Stimulated activated CD8-positive, alpha-beta memory T cell treated with anti-CD3 and anti-CD28 coated beads, Interleukin-7, amount 100 ng/mL, for 48 hours (primary cell): ENCODE results near the gene SH3RF3.

Source experiments
- DNase-seq, 2 donors: peaks; one replicate each; pipeline ENCODE4 v3.0.0-alpha.2; 2020; ENCODE audit warnings: low read depth in 1 of 2; ENCODE audit errors: extremely low read depth in 1 of 2

SH3RF3 gene

GRCh38 chr2:109479804-109480203 is 350.8 kb downstream of the SH3RF3 start:
- no peak for DNase-seq

GRCh38 chr2:109480486-109481195 is 351.6 kb downstream of the SH3RF3 start:
- DNase-seq, result no peak

GRCh38 chr2:109481196-109481555 is 352.2 kb downstream of the SH3RF3 start:
- no peak for DNase-seq

- DNase-seq, result no peak
Measured at GRCh38 chr2:109481599-109481998, 352.6 kb downstream of the SH3RF3 start.

GRCh38 chr2:109482361-109482861 is 353.4 kb downstream of the SH3RF3 start:
- DNase-seq, result no peak

GRCh38 chr2:109486711-109487535 is 357.9 kb downstream of the SH3RF3 start:
- DNase-seq, result no peak

GRCh38 chr2:109487536-109487869 is 358.5 kb downstream of the SH3RF3 start:
- no peak for DNase-seq

GRCh38 chr2:109487871-109488655 is 359.1 kb downstream of the SH3RF3 start:
- no peak for DNase-seq

GRCh38 chr2:109489296-109489695 is 360.3 kb downstream of the SH3RF3 start:
- DNase-seq, result no peak

GRCh38 chr2:109493176-109493935 is 364.4 kb downstream of the SH3RF3 start:
- no peak for DNase-seq

GRCh38 chr2:109494351-109494750 is 365.3 kb downstream of the SH3RF3 start:
- no peak for DNase-seq

GRCh38 chr2:109497463-109497862 is 368.5 kb downstream of the SH3RF3 start:
- no peak for DNase-seq

GRCh38 chr2:109497911-109498870 is 369.2 kb downstream of the SH3RF3 start:
- DNase-seq, result no peak

GRCh38 chr2:109498906-109499305 is 369.9 kb downstream of the SH3RF3 start:
- no peak for DNase-seq

GRCh38 chr2:109499566-109499965 is 370.6 kb downstream of the SH3RF3 start:
- DNase-seq, result no peak

- no peak for DNase-seq
Measured at GRCh38 chr2:109500910-109501309, 371.9 kb downstream of the SH3RF3 start.

- no peak for DNase-seq
Measured at GRCh38 chr2:109501461-109501860, 372.5 kb downstream of the SH3RF3 start.

GRCh38 chr2:109503191-109503590 is 374.2 kb downstream of the SH3RF3 start:
- DNase-seq, result no peak

- no peak for DNase-seq
Measured at GRCh38 chr2:109507217-109507616, 378.2 kb downstream of the SH3RF3 start.

- DNase-seq, result no peak
Measured at GRCh38 chr2:109507828-109508227, 378.8 kb downstream of the SH3RF3 start.
